HepG2 (cell line): ENCODE results near the gene CAPN2. TPM values are rescaled to one million over a fixed set of nuclear protein-coding genes. Genes with fewer than 3 reads are reported as not detected.

ENCODE experiments used
- KDM1A ChIP-seq: IDR thresholded peaks from 2 replicates; pipeline ENCODE4 v1.6.1; 2016; ENCODE audit warnings: missing compliant biosample characterization
- MBD4 ChIP-seq: IDR thresholded peaks from 2 replicates; pipeline ENCODE4 v1.6.1; 2012; ENCODE audit warnings: low read length, inconsistent platforms, borderline replicate concordance
- NR2F6 ChIP-seq, 2 experiments: IDR thresholded peaks; 2 replicates each; pipeline ENCODE4 v1.6.1; 2016; ENCODE audit warnings: antibody characterized with exemption in 1 of 2, mild to moderate bottlenecking in 1 of 2
- PAX8 ChIP-seq: sonication (generic); formaldehyde crosslinking; IDR thresholded peaks from 2 replicates; pipeline ENCODE4 v1.8.0; 2022; ENCODE audit warnings: mild to moderate bottlenecking, missing genetic modification reagents, borderline replicate concordance
- RXRB ChIP-seq: IDR thresholded peaks from 2 replicates; pipeline ENCODE4 v1.6.1; 2016; ENCODE audit warnings: borderline replicate concordance, missing genetic modification reagents, missing compliant biosample characterization
- SRSF1 ChIP-seq: fragments of 200-400 bp; formaldehyde crosslinking; optimal IDR thresholded peaks from 2 replicates; pipeline ENCODE3; 2017; ENCODE audit warnings: mild to moderate bottlenecking, low read depth, low read length, moderate library complexity
- ZBTB1 ChIP-seq: sonication (generic); formaldehyde crosslinking; IDR thresholded peaks from 2 replicates; pipeline ENCODE4 v1.4.0; 2020; ENCODE audit warnings: missing genetic modification reagents, borderline replicate concordance
- ZNF543 ChIP-seq: sonication (generic); formaldehyde crosslinking; IDR thresholded peaks from 2 replicates; pipeline ENCODE4 v1.4.0; 2020; ENCODE audit warnings: mild to moderate bottlenecking, missing genetic modification reagents
- ZNF746 ChIP-seq: sonication (generic); formaldehyde crosslinking; IDR thresholded peaks from 2 replicates; pipeline ENCODE4 v1.8.0; 2022; ENCODE audit warnings: mild to moderate bottlenecking, missing genetic modification reagents
- ZNF772 ChIP-seq: sonication (generic); formaldehyde crosslinking; IDR thresholded peaks from 2 replicates; pipeline ENCODE4 v1.5.0; 2020; ENCODE audit warnings: mild to moderate bottlenecking, missing genetic modification reagents
- polyA plus RNA-seq, 8 experiments: library from polyadenylated mRNA; depleted of rRNA in 3 of 8; stranded (reverse) in 7 of 8; unstranded in 1 of 8; fragments of >200 nt; fragmentation: Illumina TruSeq in 4 of 8; extraction: Trizol in 4 of 8; gene quantifications; 2 replicates each; pipeline versions ENCODE4 v1.2.1 to v1.2.3, GENCODE V29; 2011 to 2016; ENCODE audit warnings: low read depth in 4 of 8, missing spikeins in 1 of 8, mixed read lengths in 1 of 8; ENCODE audit not compliant: insufficient read depth in 1 of 8
- total RNA-seq, 5 experiments: library from RNA; depleted of rRNA; stranded (reverse); fragments of >200 nt; fragmentation: Illumina TruSeq; extraction: Trizol; gene quantifications; 2 replicates each; pipeline ENCODE4 v1.2.3, GENCODE V29; 2016; ENCODE audit warnings: low read depth in 1 of 5
- TF ChIP-seq, protein P1 (sequence below): sonication (generic); formaldehyde crosslinking; IDR thresholded peaks from 2 replicates; pipeline ENCODE4 v1.5.0; 2020; ENCODE audit warnings: mild to moderate bottlenecking, missing genetic modification reagents, borderline replicate concordance

CAPN2 gene
- total and polyA plus RNA-seq, 2 of the 13 experiments (the other 11 are each of a cell fraction or from before 2014, with no cell fraction given) = 6.2 to 7.4 TPM

DNA sequence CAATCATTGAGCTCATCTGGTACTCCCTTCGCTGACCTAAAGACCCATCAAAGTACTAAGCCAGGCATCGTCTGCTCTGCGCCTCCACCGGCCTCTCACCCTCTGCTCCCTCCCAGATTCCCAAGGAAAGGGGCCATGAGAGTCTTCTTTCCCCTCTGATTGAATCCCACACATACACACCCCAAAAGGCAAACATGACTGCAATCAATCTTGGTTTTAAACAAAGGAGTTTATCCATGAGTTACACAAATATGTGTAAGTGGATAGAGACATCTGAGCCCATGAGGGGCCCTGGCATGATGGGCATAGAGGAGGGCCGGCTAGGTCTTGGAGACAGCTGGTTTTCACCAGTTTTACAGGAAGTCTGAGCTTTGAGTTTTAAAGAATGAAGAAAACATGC, 50.9 kb downstream of the CAPN2 start (continued):
- no peak for TF ChIP-seq KDM1A
- TF ChIP-seq, protein P1, sequence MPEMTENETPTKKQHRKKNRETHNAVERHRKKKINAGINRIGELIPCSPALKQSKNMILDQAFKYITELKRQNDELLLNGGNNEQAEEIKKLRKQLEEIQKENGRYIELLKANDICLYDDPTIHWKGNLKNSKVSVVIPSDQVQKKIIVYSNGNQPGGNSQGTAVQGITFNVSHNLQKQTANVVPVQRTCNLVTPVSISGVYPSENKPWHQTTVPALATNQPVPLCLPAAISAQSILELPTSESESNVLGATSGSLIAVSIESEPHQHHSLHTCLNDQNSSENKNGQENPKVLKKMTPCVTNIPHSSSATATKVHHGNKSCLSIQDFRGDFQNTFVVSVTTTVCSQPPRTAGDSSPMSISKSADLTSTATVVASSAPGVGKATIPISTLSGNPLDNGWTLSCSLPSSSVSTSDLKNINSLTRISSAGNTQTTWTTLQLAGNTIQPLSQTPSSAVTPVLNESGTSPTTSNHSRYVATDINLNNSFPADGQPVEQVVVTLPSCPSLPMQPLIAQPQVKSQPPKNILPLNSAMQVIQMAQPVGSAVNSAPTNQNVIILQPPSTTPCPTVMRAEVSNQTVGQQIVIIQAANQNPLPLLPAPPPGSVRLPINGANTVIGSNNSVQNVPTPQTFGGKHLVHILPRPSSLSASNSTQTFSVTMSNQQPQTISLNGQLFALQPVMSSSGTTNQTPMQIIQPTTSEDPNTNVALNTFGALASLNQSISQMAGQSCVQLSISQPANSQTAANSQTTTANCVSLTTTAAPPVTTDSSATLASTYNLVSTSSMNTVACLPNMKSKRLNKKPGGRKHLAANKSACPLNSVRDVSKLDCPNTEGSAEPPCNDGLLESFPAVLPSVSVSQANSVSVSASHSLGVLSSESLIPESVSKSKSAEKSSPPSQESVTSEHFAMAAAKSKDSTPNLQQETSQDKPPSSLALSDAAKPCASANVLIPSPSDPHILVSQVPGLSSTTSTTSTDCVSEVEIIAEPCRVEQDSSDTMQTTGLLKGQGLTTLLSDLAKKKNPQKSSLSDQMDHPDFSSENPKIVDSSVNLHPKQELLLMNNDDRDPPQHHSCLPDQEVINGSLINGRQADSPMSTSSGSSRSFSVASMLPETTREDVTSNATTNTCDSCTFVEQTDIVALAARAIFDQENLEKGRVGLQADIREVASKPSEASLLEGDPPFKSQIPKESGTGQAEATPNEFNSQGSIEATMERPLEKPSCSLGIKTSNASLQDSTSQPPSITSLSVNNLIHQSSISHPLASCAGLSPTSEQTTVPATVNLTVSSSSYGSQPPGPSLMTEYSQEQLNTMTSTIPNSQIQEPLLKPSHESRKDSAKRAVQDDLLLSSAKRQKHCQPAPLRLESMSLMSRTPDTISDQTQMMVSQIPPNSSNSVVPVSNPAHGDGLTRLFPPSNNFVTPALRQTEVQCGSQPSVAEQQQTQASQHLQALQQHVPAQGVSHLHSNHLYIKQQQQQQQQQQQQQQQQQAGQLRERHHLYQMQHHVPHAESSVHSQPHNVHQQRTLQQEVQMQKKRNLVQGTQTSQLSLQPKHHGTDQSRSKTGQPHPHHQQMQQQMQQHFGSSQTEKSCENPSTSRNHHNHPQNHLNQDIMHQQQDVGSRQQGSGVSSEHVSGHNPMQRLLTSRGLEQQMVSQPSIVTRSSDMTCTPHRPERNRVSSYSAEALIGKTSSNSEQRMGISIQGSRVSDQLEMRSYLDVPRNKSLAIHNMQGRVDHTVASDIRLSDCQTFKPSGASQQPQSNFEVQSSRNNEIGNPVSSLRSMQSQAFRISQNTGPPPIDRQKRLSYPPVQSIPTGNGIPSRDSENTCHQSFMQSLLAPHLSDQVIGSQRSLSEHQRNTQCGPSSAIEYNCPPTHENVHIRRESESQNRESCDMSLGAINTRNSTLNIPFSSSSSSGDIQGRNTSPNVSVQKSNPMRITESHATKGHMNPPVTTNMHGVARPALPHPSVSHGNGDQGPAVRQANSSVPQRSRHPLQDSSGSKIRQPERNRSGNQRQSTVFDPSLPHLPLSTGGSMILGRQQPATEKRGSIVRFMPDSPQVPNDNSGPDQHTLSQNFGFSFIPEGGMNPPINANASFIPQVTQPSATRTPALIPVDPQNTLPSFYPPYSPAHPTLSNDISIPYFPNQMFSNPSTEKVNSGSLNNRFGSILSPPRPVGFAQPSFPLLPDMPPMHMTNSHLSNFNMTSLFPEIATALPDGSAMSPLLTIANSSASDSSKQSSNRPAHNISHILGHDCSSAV (CRISPR knock-in tag) = no peak
- no peak for TF ChIP-seq PAX8 (CRISPR knock-in tag)
- TF ChIP-seq ZNF543 (CRISPR knock-in tag) = no peak
- TF ChIP-seq RXRB = no peak
- no peak for TF ChIP-seq ZBTB1 (CRISPR knock-in tag)
- no peak for TF ChIP-seq NR2F6 (IDR thresholded peaks at IDR 0.05)
- TF ChIP-seq NR2F6 (CRISPR knock-in tag; IDR thresholded peaks at IDR 0.05) = no peak
- no peak for TF ChIP-seq ZNF772 (CRISPR knock-in tag)
- TF ChIP-seq ZNF746 (CRISPR knock-in tag) = no peak
- TF ChIP-seq MBD4 = no peak
- no peak for TF ChIP-seq SRSF1
